NCI-H187 treated with DMSO at 0.1 percent for 48 hours (cell line): ENCODE results near the gene TMEM170A.
A peak's percentile ranks its signal among the peaks of the same experiment; 100 is the strongest.
"Not testable (repeated sequence)": the region's sequence is repeated elsewhere in the genome, so short reads cannot be mapped to it uniquely, and the experiment has no call there.

Experiments
- DNase-seq: peaks from one replicate; lab custom pipeline; 2025; lab: John Stamatoyannopoulos, UW

Gene TMEM170A, protein sequence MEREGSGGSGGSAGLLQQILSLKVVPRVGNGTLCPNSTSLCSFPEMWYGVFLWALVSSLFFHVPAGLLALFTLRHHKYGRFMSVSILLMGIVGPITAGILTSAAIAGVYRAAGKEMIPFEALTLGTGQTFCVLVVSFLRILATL

DNA sequence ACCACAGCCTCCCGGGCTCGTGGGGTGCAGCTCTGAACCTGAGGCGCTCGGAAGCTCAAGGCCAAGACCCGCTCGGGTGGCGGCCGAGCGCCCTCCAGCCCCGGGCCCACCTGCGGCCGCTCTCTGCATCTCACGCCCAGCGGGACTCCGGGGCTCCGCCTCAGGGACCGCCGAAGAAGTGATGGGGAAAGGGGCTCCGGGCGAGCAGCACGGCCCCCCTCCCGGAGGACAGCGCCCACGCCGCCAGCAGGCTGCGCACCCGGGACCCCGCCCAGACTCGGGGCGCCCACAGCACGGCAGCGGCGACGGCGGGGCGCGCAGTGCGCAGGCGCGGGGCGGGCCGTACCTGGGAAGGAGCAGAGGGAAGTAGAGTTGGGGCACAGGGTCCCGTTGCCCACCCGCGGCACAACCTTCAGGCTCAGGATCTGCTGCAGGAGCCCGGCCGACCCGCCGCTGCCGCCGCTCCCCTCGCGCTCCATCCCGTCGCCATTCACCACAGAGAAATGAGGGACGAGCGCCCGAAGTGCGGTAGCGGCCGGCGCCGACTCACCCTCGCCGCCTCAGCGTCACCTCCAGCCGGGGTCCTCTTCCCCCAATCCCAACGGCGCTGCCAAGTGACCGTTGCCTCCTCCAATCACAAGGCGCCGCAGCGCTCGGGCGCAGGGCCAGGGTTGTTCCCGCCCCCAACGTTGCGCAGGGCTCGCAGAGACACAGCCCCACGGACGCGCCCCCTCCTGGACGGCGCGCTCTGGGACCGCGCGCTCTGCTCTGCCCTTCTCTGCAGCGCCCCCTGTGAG is at the start of gene TMEM170A:
TMEM170A (minus strand) TSS at position 568 of the 797 bp plus-strand sequence; CDS start at position 479, 89 bp downstream.
- DNase-seq = peak; percentile 62

DNA sequence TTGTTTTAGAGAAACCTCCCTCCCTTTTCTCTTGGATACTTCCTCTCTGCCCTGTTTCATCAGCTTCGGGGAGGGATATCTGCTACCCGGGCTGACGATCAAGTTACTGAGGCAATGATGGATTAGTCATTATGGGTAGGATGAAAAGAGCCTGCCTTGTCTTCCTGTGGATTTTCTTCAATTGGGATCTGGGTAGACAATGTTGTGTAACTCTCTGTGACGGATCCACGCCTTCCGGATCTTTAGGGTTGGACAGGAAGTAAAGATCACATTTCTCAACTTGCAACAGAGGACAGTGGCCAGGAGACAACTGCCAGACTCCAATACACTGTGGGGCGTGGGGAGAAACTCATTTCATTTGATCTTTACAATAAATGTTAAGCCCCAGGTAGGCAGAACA is 42.1 kb upstream of the TMEM170A start:
- DNase-seq = no peak

DNA sequence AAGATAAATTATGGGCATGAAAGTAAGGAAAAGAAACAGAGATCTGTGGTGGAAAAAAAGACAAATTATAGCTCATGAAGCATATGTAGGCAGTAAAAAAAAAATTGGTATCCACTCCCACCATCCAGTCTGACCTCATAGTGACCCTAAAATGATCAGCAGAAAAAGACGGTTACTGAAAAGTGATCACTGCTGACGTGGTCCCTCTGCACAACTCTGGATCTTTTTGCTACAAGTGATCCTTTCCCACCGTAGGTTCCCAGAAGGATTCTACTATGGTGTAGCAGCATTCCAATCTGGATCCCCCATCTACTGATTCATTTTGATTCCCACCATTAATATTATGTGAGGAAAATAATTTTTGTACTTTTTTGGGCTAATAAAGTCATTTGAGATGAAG is 41.6 kb upstream of the TMEM170A start:
- no peak for DNase-seq

DNA sequence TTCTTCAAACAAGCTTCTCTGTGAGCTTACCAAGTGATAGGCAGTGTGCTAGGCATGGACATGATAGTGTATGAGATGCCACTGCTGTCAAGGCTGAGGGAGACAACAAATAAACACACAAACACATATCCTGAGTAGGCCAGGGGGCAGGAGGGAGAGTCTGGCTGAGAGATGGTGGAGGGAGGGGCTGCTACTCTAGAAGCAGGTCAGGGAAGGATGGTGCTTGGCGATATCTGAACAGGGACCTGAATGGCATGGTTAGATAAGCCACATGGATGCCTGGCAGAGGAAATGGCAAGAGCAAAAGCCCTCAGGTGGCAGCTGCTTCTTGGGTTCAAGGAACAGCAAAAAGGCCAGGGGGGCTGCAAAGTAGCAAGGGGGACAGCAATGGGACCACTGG is 39.3 kb upstream of the TMEM170A start:
- no peak for DNase-seq

DNA sequence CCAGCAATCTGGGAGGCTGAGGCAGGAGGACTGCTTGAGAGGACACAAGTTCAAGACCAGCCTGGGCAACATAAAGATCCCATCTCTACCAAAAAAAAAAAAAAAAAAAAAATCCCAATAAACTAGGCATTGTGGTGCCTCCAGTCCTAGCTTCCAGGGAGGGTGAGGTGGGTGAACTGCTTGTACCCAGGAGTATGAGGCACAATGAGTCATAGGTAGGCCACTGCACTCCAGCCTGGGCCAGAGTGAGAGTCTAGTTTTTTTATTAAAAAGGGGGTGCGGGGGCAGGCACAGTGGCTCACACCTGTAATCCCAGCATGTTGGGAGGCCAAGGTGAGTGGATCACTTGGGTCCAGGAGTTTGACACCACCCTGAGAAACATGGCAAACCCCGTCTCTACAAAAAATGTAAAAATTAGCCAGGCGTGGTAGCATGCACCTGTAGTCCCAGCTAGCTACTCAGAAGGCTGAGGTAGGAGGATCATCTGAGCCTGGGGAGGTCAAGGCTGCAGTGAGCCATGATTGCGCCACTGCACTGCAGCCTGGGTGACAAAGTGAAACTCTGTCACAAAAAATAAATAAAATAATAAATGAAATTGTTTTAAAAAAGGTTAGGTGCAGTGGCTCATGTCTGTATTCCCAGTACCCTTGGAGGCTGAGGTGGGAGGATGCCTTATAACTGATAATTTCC is 38.6 kb upstream of the TMEM170A start:
- no peak for DNase-seq

DNA sequence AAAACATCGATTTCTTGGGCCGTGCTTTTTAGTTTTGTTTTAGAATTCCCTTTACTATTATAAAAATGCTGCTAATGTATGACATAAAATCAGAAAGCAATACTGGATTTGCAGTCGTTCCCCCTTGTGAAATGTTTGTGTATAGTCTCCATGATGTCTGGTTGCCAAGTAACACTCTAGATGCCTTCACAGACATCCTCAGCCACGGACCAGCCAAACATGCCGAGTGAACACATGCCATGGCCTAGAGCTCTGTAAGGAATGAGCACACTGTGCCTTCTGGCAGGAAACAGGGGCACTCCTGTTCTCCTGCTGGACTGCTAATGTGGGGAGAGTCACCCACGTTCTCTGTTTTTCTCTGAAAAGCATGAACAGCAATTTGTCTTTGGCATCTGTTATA is 37.3 kb upstream of the TMEM170A start:
- DNase-seq = not testable (repeated sequence)

DNA sequence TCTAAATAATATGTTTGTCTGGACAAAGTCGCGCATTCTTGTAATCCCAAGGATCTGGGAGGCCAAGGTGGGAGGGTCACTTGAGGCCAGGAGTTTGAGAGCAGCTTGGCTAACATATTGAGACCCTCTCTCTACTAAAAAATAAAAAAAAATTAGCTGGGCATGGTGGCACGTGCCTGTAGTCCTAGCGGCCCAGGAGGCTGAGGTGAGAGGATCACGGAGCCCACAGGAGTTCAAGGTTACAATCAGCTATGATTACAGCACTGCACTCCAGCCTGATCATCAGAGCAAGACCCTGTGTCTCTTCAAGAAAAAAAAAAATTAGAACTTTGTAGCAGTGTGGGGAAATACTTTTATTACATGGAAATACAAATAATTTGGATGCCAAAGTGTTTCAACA is 36.9 kb upstream of the TMEM170A start:
- no peak for DNase-seq

DNA sequence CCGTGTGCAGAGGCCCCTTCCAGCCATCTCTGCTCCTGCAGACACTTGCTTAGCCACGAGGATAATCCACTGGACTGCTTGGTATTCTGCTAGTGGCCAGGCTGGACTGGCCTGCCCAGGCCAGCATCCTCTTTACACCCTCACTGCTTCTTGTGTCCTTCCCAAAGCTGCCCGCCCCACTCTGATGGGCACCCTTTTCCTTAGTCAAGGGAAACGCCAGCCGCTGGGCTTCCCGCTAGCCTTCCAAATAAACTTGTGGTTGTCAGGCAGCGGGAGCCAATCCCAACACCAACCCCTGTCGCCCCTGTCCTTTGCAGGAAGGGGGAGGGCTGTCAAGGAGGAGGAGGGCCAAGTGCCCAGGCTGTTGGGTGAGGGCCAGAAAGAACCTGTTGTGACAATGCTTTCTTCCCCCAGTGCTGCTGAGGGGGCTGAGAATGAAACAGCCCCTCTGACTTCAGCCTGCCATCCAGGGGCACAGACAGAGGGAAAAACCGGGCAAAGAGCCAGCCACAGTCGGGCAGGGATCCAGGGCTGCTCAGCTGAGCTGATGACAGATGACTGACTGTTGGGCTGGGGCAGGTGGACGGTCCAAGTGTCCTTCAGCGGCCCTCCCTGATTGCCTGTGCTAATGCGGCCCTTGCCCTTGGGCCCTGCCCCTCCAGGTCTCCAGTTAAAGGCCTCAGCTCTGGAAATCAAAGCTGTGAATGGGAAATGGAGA is 34.3 kb upstream of the TMEM170A start:
- DNase-seq = not testable (repeated sequence)

DNA sequence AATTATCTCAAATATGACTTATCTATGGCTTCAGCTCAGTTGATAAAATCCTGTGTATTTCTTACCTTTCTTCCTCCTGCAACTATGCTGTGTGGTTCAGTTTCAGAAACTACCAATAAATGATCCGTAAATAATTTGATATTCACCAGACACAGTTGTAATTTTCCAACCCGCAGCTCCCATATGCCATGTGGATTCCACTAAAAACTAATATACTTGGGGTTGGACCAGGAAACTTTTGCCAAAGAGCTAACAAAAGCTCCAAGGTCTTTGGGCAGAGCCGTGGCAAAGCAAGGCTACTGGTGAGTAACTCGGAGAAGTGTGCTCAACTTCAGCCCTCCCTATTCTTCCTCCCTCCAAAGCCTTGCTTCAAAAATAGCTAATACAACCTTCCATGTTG is 33.1 kb upstream of the TMEM170A start:
- no peak for DNase-seq

DNA sequence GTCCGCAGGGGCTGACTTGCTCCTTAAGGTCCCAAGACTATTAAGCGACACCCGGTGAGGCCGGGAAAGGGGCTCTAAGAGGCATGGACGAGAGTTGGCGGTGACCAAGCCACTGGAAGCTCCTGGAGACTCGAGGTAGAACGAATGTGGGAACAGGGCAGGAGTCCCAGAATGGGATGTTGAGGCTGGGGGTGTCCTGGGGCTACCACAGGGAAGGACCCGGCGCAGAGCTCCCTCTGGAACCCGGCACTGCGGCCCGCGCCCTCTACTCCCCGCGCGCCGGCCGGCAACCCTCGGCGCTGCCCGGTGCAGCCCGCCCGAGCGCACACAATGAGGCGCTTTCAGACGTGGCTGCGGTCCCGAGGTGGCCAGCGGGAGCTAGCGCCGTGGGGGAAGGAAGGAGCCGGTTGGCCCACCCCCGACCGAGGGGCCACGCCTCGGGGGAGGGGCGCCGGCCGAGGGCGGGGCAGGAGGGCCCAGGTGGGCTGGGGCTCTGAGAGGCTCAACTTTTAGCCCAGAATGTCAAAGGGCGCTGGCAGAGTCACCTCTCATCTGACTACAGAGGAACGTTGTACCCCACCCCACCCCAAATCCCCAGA is 30.7 kb upstream of the TMEM170A start, which contains the start of gene CHST6:
CHST6 (minus strand) TSS at position 366 of the 599 bp plus-strand sequence. CDS start 15,613 bp downstream, outside the sequence.
- no peak for DNase-seq

DNA sequence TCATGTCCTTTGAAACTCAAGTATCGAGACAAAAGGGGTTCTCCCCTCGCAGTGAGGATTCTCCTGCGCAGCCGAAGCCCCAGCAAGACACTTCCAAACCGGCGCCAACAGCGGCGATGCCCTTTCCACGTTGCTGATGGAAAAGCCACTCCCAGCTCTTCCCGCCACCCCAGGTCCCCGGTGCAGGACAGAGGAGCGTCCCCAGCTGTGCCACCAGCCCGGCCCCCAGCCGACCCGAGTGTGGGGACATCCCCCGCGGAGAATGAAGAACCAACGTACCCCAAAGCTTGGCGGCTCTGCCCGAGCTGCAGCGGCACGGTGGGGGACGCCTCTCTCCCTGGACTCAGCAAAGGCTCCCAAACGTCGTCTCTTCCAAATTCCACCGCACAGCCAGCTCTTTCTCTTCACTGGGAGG is 30.2 kb upstream of the TMEM170A start:
- no peak for DNase-seq

DNA sequence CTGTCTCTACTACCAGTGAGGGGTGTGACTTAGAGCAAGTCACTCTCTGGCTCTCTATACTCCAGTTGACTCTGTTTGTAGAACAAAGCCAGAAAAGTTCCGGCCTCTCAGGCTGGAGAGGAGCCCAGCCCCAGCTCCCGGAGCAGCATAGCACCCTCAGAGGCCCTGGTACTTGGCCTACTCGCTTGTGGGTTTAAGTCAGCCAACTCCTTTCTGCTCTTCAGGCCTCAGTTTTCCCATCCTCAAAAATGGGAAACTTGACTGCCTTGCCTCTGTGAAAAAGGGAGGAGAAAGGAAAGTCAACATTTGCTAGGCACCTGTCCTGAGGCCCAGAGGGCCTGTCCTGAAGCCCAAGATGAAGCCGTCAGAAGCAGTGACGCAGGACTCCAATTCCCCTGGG is 29.7 kb upstream of the TMEM170A start:
- DNase-seq = no peak

DNA sequence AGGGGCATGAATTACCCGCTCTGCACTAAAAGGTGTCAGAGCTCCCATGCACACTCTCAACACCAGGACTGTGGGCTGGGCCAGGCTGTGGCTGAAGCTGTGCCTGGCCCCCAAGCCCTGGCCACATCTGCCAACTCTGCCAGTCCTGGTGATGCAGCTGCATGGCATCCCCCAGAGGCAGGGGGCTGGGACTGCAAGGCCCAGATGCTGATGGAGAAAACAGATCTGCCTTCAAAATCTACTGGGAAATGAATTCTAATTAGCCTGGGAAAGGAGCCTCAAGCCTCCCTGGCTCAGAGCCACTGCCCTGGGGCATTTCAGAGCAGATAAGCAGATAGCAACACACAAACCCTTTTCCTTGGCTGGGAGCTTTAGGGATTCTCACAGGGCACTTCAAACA is 27.4 kb upstream of the TMEM170A start:
- no peak for DNase-seq

DNA sequence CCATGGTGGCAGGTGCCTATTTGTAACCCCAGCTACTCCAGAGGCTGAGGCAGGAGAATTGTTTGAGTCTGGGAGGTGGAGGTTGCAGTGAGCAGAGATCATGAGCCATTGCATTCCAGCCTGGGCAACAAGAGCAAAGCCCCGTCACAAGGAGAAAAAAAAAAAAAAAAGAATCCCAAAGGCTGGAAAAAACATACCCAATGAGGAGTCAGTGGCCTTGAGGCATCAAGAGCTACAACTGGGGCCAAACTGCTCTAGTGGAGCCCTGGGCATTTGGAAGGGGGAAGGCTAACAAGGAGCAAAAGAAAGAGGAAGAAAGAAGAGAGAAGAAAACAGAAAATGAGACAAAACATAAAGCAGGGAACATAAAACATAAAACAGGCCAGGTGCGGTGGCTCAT is 23.8 kb upstream of the TMEM170A start:
- no peak for DNase-seq

DNA sequence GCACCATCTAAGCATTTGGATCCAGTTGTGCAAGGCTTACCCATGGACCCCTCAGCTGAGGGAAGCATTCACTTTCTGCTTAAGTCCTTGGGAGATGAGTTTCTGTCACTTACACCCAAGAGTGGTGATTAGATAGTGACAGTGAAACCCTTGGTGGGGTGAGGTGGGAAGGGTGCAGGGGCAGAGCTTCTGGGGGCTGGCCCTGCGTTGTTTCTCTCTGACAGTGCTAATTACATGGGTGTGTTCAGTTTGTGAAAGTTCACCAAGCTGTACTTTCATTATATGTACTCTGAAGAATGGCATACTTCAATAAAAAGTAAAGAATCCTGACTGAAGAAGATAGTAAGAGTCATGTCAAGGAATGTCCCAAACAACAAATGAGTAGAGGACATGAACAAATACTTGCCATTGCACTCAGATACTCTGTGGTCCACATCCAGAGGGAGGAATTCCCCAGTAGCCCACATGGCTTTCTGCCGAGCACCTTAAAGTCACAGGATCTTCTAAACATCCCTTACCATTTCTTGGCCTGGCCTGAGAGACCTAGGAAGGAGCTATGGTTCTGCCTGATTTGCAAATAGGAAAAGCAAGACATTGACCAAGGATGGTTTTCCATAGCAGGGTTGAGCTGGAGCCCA is 22.3 kb upstream of the TMEM170A start:
- DNase-seq = no peak

DNA sequence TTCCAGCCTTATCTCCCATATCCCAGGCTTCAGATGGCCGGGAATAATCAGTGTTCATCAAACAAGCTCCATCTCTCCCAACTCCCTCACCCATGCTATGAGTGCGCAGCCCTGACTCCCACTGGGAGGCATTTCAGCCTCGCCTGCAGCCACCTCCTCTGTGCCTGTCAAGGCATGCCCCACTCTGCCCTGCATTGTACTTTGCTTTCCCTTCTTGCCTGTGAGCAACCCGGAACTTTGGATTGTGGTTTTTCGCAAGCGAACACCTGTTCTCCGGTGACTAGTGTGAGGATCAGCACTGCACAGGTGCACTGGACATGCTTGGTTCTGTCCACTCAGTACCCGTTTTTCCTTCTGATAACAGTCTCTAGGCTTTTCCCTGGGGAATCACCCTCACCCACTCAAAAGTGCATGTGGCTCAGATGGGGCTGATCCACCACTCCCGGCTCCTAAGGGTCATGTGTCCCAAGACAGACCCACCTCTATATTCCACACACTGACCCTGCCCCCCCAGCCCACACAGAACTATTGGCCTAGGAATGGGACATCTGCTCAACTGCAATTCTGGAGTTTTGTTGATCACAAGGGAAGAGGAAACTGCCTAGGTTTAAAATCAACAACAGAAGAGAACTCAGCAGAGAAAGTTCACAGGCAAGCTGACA is 21.7 kb upstream of the TMEM170A start:
- no peak for DNase-seq

DNA sequence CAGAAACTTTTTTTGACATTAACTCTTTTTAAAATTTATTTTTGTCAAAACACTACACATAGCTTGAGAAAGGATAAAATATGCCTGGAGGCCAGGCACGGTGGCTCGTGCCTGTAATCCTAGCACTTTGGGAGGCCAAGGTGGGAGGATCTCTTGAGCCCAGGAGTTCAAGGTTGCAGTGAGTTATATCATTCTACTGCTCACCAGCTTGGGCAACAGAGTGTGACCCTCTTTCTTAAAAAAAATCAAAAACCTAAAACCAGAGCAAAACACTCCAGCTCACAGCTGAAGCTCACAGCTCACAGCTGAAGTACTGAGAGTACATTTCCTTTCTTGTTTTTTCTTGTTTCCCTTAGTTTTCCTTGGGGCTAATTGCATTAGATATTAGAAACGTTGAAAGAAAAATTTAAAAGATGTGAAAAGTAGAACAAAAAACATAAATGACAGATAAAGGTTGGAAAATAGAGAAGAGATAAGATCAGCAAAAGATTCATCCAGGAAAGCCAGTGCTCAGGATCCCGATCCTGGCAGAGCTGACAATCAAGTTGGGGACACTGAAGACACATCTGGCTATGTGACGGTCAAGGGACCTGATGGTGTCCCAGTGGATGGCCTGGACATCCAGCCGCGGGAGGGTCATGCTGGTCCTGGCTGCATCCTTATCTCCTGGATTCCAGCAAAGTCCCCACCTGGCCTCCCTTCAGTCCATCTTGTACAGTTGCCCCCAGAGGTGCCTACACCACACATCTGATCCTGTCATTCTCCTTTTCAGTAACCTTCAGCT is 20.9 kb upstream of the TMEM170A start:
- DNase-seq = no peak

DNA sequence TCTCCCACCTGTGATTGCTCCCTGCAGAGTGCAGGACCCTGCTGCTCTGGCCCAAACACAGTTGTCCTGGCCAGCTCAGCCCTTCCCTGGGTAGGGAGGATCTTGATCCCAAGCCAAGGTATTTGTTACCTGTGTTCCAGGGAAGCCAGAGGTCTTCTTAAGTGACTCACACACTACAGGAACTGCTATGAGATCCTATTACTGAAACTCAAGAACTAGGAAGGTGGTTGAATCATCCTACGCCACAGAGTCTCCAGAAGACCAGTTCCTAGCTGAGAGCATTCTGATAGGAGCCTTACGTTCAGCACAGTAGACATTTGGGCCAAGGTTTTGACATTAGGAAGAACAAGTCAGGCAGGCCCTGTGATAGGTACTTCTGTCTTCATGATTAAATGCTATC is 18.7 kb upstream of the TMEM170A start:
- DNase-seq = no peak

DNA sequence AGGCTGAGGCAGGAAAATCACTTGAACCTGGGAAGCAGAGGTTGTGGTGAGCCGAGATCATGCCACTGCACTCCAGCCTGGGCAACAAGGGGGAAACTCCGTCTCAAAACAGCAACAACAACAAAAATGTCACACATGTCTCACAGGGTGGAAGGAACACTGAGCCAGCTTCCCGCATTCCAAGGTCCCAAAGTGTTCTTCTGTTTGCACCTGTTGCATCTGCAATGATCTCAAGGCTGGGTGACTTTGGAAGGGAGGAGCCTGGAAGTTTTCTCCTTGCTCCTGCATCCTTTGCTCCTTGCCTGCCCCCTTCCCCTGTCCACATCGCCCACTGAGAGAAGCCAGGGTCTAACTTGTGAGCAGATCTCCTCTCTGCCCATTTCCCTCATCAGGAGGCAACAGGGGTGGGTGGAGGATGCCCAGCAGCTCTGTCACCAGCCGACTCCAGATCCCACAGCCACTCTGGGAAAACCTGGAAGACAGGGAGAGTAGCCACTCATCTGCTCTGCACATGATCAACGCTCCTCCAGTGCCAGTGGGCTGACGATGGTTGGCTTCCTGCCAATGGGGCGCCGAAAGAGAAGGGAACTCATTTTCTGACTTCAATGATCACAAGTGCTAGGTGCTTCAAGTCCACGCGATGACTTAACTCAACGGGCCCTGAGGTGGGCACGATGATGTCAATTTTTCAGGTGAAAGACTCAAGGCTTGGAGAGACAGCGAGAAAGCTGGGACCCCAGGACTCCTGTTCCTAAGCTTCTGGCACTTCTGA is 18.1 kb upstream of the TMEM170A start:
- no peak for DNase-seq
